Endothelial cell (in vitro differentiated cells): ENCODE data around the gene GABPB1. TPM values are rescaled to one million over a fixed set of nuclear protein-coding genes. Genes with fewer than 3 reads are reported as not detected.
"Not testable (repeated sequence)": the region's sequence is repeated elsewhere in the genome, so short reads cannot be mapped to it uniquely, and the experiment has no call there.

Experiments used
- DNase-seq: peaks from one replicate; pipeline ENCODE4 v3.0.0; 2021; ENCODE audit warnings: low spot score
- H3K27ac Mint-ChIP-seq: one replicate; pipeline ENCODE4 v1.8.0; 2021; ENCODE audit warnings: mixed read lengths, inconsistent platforms; ENCODE audit not compliant: unreplicated experiment
- H3K27me3 Mint-ChIP-seq: one replicate; pipeline ENCODE4 v1.8.0; 2021; ENCODE audit warnings: mild to moderate bottlenecking, moderate library complexity, mixed read lengths, inconsistent platforms; ENCODE audit not compliant: unreplicated experiment
- H3K36me3 Mint-ChIP-seq: one replicate; pipeline ENCODE4 v1.8.0; 2021; ENCODE audit warnings: mild to moderate bottlenecking, low read depth, mixed read lengths, inconsistent platforms; ENCODE audit not compliant: unreplicated experiment
- H3K4me1 Mint-ChIP-seq: one replicate; pipeline ENCODE4 v1.8.0; 2021; ENCODE audit warnings: mild to moderate bottlenecking, mixed read lengths, inconsistent platforms; ENCODE audit not compliant: unreplicated experiment
- H3K4me3 Mint-ChIP-seq: one replicate; pipeline ENCODE4 v1.8.0; 2021; ENCODE audit warnings: mild to moderate bottlenecking, mixed read lengths, inconsistent platforms; ENCODE audit not compliant: unreplicated experiment
- H3K9me3 Mint-ChIP-seq: one replicate; pipeline ENCODE4 v1.8.0; 2021; ENCODE audit warnings: mixed read lengths, inconsistent platforms; ENCODE audit not compliant: unreplicated experiment
- long read RNA-seq: library from polyadenylated mRNA; unstranded; transcript quantifications from one replicate; pipeline ENCODE4 v2.0.0, GENCODE V29; 2020; ENCODE audit not compliant: unreplicated experiment
- total RNA-seq: library from RNA; stranded (reverse); fragmentation: NEBNext Ultra II Directional; extraction: Animal tissue kit (Norgen Biotek cat#: 25700); gene quantifications from one replicate; pipeline ENCODE4 v1.2.1, GENCODE V29; 2021; ENCODE audit not compliant: unreplicated experiment
- TF ChIP-seq, protein P1 (sequence below): fragments of 200-600 bp; sonication (generic); IDR thresholded peaks from one replicate; pipeline ENCODE4 v1.5.0; 2021; ENCODE audit warnings: antibody characterized with exemption; ENCODE audit not compliant: unreplicated experiment

GABPB1 gene
- 58.5 TPM for total RNA-seq
- long read RNA-seq, full-length matches to known transcripts, result 26 of 36 reads
- long read RNA-seq, partial matches to known transcripts, result 2 of 36 reads
- long read RNA-seq, other reads (novel, unspliced or antisense), result 8 of 36 reads

DNA sequence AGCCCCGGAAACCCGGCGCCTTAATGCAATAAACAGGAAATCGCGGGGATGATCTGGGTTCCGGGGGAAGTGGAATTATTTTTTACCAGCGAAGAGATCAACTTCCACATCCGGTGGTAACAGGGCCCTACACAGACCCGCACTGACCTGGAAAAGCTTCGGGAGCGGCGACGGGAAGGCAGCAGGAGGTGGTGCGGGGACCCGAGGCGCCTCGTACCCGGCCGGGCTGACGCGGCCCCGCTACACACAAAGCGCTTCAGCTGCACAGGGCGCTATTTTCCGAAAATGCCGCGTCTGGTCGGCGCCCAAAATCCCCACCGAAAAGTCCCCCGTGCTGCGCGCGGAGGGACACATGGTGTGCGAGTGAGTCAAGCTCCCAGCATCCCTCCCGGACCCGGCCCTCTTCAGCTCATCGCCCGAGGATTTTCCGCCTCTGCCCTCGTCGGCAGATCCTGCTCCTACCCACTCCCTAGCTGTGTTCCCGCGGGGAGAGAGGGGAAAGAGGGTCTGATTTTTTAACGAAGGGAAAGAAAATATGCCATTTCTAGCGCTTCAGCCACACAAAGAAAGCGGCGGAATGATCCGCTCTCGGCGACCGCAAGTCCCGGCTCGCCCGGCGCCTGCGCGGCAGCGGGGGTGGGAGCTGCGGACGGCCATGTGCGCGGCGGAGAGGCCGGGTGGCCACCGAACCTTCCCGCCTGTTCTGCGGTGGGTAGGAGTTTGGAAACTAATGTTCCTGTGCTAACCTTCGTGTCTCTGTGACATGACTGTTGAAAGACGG, at the start of gene GABPB1:
GABPB1 (minus strand) TSS at position 361 of the 781 bp plus-strand sequence. CDS start 45,400 bp downstream, outside the sequence.
- Mint-ChIP-seq H3K4me1 (peaks cover 41% of the 10 kb centered on the region), H3K36me3 (peaks cover 7% of the 10 kb centered on the region), H3K27ac (peak within 1 kb of the TSS; percentile 100), H3K27me3 (peaks cover 11% of the 10 kb centered on the region), H3K9me3 (no peaks in the 10 kb centered on the region), H3K4me3 (peak within 1 kb of the TSS; percentile 100)
- peak; percentile 87 for DNase-seq
- TF ChIP-seq, protein P1, sequence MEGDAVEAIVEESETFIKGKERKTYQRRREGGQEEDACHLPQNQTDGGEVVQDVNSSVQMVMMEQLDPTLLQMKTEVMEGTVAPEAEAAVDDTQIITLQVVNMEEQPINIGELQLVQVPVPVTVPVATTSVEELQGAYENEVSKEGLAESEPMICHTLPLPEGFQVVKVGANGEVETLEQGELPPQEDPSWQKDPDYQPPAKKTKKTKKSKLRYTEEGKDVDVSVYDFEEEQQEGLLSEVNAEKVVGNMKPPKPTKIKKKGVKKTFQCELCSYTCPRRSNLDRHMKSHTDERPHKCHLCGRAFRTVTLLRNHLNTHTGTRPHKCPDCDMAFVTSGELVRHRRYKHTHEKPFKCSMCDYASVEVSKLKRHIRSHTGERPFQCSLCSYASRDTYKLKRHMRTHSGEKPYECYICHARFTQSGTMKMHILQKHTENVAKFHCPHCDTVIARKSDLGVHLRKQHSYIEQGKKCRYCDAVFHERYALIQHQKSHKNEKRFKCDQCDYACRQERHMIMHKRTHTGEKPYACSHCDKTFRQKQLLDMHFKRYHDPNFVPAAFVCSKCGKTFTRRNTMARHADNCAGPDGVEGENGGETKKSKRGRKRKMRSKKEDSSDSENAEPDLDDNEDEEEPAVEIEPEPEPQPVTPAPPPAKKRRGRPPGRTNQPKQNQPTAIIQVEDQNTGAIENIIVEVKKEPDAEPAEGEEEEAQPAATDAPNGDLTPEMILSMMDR, result no peak

DNA sequence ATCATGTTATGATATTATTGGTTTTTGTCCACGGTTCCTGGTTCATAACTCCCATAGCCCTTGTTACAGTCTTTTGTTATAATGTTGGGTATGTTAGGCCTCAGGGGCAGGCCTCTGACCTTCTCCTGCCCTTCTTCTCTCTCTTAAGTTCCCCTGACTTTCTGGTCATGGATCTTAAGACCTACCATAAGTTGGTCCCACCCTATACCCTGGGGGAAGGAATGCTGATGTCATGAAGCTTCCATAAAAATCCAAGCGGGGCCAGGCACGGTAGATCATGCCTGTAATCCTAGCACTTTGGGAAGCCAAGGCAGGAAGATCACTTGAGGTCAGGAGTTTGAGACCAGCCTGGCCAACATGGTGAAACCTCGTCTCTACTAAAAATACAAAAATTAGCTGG, 36.6 kb upstream of the GABPB1 start:
- H3K36me3 Mint-ChIP-seq, H3K9me3 Mint-ChIP-seq: not testable (repeated sequence)

DNA sequence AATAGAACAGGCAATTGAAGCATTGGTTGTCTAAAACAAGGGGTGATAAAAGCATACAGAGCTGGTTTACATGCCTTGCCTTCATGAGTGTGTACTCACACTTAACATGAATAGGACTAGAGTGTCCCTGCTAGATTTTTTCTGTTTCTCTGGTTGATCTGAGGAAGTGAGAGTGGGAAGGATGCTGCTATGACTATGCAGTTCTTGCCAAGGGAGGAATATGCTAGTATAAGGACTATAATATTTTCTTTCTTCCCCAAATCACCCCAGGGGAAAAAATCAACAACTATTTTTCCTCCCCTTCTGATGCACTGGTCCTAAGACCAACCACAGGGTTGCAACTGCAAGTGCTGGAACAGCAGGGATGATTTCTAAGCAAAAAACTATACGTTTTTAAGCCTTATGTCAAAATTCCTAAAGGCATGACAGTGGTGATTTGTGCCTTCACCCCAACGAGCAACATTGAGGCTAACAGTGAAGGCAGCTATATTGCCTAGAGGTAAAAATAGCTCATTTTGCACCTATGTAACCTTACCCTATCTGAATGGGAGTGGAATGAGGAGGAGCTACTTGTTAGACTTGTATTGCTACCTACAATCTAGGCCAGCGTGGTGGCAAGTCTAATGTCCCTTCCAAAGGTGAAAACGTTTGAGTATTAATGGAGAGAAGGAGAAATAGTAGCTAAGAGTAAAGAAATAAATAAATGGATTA, 35.7 kb upstream of the GABPB1 start:
- no peaks in the 10 kb centered on the region for H3K36me3 Mint-ChIP-seq

More for the DNA sequence above, 36.6 kb upstream of the GABPB1 start:
- H3K27ac Mint-ChIP-seq, H3K27me3 Mint-ChIP-seq, H3K4me3 Mint-ChIP-seq, DNase-seq, H3K4me1 Mint-ChIP-seq: not testable (repeated sequence)

DNA sequence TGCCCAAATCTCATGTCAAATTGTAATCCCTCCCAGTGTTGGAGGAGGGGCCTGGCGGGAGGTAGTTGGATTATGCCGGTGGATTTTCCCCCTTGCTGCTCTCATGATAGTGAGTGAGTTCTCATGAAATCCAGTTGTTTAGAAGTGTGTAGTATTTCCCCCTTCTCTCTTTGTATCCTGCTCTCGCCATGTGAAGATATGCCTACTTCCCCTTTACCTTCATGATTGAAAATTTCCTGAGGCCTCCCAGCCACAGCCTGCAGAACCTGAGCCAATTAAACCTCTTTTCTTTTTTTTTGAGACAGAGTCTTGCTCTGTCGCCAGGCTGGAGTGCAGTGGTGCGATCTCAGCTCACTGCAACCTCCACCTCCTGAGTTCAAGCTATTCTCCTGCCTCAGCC, 27.4 kb upstream of the GABPB1 start:
- H3K36me3 Mint-ChIP-seq, DNase-seq, H3K27ac Mint-ChIP-seq, H3K27me3 Mint-ChIP-seq, H3K4me1 Mint-ChIP-seq, H3K9me3 Mint-ChIP-seq, H3K4me3 Mint-ChIP-seq: not testable (repeated sequence)

More for the DNA sequence above, 35.7 kb upstream of the GABPB1 start:
- no peaks in the 10 kb centered on the region for H3K9me3 Mint-ChIP-seq
- H3K27ac Mint-ChIP-seq, result no peak overlapping the region
- no peaks in the 10 kb centered on the region for H3K27me3 Mint-ChIP-seq
- no peak overlapping the region for H3K4me3 Mint-ChIP-seq
- TF ChIP-seq, protein P1, result no peak
- no peaks in the 10 kb centered on the region for H3K4me1 Mint-ChIP-seq
- DNase-seq, result no peak

DNA sequence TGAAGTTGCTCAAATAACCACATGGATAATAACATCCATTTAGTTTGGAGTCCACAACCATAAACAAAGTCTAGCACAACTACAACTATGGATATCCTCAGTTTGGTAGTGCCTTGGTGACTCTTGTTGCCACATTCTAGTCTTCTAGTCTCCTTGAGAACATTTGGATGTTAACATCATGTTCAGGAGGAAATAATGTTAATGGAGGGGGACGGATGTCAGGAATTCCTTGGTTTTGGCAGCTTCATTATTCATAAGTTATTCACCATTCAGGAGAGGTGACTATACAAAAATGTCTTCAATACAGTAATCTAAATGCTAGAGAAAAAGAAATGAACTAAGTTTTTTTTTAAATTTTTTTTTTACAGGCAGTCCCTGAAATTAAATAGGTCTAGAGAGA, 26.4 kb upstream of the GABPB1 start:
- H3K36me3 Mint-ChIP-seq, result no peaks in the 10 kb centered on the region
- H3K27me3 Mint-ChIP-seq, result no peaks in the 10 kb centered on the region
- H3K9me3 Mint-ChIP-seq, result no peaks in the 10 kb centered on the region
- no peak overlapping the region for H3K4me3 Mint-ChIP-seq
- no peak for DNase-seq
- TF ChIP-seq, protein P1, result no peak
- H3K4me1 Mint-ChIP-seq, result peaks cover 3% of the 10 kb centered on the region
- H3K27ac Mint-ChIP-seq, result no peak overlapping the region
